C4-2B (cell line): Measurements from ENCODE around the gene AMPH.

Experiments
- ZFX ChIP-seq: fragments of 450-650 bp; IDR thresholded peaks from 2 replicates; pipeline ENCODE4 v1.6.1; 2017
- TF ChIP-seq, protein P1 (sequence below): fragments of 450-650 bp; conservative IDR thresholded peaks from 2 replicates; pipeline ENCODE4 v1.5.1; 2017; ENCODE audit warnings: mild to moderate bottlenecking

- TF ChIP-seq, protein P1, sequence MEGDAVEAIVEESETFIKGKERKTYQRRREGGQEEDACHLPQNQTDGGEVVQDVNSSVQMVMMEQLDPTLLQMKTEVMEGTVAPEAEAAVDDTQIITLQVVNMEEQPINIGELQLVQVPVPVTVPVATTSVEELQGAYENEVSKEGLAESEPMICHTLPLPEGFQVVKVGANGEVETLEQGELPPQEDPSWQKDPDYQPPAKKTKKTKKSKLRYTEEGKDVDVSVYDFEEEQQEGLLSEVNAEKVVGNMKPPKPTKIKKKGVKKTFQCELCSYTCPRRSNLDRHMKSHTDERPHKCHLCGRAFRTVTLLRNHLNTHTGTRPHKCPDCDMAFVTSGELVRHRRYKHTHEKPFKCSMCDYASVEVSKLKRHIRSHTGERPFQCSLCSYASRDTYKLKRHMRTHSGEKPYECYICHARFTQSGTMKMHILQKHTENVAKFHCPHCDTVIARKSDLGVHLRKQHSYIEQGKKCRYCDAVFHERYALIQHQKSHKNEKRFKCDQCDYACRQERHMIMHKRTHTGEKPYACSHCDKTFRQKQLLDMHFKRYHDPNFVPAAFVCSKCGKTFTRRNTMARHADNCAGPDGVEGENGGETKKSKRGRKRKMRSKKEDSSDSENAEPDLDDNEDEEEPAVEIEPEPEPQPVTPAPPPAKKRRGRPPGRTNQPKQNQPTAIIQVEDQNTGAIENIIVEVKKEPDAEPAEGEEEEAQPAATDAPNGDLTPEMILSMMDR: no peak
- TF ChIP-seq ZFX: no peak
Observed at GRCh38 chr7:38506004-38506403, 125.2 kb downstream of the AMPH start.
